ENCODE data around the gene PCP2.

GRCh38 chr19:7658219-7658686, 24.7 kb upstream of the PCP2 start:
- TF ChIP-seq CTCF (IDR thresholded peaks at IDR 0.05) (no peak), POLR2A (IDR thresholded peaks at IDR 0.05) (no peak)

All from adrenal gland (tissue), 5 donors.